ENCODE results near the gene PTPN1. TPM values are rescaled to one million over a fixed set of nuclear protein-coding genes. Genes with fewer than 3 reads are reported as not detected.

PTPN1 gene
- total RNA-seq, 1 donor from 2014 or later = 15.9 TPM

DNA sequence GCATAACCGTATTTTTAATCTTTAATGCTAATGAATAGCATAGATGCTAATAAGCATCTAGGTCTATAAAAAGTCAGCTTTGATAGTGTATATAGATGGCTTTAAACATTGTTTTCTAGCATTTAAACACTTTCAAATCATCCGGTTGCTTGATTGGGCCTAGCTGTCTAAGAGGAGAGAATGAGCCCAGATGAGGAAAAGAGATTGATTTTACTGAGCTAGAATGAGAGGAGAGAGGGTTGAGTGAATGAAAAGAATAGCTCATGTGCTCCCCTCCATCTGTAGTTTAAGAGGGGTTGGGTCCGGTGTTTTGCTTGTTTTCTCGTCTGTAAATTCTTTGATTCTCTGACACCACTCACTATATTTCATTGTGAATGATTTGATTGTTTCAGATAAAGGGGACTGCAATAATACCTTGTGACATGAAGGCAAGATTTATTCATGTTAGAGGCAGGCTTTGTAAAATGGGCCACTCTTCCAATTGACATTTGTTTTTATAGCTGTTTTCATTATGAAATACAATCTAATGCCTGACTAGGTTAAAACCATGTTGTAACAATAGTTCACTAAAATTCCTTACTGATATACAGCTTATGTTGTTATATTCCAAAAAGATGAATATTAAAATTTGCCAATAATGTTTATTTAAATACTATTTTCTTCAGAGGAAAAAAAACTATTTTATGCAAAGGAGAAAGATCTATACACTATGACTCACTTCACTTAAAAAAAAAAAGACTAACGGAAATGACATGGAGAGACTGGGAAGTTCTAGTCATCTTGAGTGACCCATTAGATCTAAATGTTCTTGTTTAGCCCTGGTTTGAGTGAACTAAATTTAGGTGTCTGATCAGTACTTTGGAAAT, 3.2 kb downstream of the PTPN1 start:
- DNase-seq = no peak

DNA sequence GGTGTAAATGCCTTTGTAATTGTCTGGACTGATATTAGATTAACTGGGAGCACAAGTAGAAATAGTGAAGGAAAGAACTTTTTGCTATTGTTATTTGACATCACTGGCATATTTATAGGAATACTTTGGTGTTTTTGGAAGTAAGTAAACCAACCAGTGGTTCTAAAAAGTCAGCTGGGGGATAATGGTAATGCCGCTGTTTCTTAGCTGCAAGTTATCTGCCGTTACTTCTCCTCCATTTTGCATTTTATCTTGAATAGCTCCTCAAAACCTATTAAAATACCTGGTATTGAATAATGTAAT, 3.8 kb downstream of the PTPN1 start:
- no peak for DNase-seq

DNA sequence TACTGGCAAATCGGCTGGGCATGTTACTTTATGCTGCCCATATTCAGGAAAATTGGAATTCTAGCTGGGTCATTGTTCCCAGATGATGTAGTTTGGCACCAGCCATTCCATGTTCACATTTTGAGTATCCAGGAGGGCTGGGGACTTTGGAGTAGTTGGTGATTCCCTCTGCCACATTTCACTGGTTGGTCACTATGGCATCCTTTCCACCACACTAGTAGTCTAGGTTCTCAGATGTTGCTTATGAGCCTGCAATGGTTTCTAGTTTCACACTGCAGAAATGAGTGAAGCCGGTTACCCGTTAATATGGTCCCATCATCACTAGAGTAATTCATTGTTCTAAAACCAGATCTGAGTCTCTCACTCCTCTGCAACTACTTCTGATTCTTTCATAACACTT, 4.6 kb downstream of the PTPN1 start:
- no peak for DNase-seq

DNA sequence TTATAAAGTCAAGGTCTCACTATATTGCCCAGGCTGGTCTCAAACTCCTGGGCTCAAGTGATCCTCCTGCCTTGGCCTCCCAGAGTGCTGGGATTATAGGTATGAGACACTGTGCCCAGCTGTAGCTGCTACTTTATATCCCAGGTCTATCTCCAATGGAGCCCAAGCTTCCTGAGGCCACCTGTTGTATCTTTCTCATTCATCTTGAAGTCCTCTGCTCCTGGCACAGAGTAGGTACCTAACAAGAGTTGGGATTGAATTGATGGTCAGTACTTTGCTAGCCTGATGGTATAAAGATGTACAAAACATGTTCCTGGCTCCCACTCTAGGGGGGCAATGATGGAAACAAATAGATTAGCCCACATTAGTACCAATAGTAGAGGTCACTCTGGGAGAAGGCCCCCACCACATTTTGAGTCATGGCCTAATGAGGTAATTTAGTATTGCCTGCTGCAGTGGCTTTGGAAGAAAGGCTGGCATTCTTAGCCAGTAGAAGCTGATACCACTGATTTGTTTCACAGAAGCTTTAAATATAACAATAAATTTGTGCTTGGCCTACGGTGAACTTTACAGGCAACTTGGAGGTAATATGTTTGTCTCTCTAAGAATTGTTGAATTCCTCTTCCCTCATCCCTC, 5.4 kb downstream of the PTPN1 start:
- no peak for DNase-seq

DNA sequence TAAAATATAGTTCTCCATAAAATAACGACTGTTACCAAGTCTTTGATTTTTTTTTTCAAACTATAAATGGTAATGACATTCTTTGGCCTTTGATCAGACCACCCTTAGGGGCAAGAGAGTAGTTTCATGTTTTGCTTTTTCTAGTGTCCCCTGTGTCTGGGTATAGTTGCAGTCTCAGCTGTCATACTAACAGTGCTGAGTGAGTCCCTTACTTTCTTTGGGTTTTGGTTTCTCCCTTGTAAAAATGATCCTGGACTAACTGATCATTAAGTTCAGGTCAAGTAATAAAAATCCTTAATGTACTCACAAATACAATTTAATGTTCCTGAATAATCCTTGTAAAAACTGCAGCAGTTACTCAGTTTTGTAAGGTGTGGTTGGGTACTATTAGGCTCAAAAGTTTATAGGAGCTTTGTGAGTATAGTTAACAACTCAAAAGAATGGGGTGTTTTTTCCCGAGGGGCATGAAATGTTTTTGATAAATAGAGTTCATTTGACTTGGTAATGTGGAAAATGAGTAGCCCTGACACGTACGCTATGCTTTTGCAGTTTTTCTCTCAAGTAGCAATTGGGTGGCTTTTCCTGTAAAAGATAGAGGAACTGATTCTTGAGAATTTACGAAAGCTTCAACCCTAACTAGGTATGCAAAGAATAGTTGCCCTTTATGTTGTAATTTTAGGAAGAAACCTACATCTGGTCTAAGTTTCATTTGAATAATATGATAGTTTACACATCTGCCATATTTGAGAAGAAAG, 6.2 kb downstream of the PTPN1 start:
- no peak for DNase-seq

DNA sequence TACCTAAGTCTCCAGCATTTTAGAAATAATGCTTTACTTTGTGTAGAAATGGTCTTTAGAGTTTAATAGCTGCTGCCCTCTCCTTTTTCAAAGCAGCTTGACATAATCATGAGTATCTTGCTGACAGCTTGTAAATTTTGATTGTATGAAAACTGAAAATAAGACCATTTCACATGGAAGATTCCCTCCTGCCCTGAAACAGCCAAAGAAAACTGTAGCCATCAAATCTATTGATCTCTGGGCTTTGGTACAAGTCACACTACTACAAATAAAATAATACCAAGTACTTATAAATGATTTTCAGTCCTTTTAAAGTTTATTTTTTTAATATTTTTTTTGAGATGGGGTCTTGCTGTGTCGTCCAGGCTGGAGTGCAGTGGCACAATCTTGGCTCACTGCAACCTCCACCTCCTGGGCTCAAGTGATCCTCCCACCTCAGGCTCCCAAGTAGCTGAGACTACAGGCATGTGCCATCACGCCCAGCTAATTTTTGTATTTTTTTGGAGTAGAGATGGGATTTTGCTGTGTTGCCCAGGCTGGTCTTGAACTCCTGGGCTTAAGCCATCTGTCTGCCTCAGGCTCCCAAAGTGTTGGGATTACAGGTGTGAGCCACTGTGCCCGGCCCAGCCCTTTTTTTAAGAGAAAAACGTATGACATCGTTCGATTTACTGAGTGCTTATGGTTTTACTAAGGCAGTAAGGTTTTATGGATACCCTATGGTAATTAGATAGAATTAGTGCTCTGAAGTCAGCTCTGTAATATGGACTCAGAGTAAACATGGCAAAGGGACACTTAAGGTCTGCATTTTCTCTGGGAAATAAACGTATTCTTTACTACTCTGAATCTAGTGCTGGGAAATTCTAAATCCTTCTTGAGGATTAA, 7.0 kb downstream of the PTPN1 start:
- no peak for DNase-seq

DNA sequence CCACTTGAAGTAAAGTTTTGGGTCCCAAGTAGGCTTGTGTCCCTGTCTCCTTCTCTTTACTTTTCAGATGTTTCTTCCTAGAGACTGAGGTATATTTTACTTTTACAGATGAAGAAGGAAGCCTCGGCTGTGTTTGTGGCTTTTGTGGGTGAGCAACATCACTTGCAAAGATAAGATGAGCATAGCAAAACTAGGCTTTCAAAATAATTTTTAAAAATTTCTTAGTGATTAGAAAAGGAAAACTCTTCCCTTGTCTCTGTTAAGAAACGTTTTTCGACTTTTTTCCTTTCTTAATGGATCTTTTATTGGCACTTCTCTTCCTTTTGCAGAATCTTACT, 7.6 kb downstream of the PTPN1 start:
- no peak for DNase-seq

DNA sequence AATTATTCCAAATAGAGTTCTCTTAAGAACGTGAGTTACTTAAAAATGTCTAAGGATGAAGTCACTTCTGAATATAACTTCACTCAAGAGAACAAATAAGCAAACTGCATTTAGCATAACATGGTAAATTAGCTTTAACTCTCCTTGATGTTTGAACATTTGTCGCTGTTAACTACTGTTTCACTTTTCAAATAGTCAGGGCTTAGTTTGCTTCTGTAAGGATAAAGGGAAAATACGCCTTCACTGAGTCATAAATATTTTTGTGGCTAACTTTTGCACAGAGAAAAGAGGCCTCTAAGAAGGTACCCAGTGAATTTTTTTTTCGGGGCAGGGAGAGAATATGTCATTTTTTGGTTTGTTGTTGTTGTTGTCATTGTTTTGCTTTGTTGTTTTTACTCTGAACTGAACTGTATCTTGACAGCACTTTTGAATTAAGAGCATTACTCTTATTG, 8.1 kb downstream of the PTPN1 start:
- no peak for DNase-seq

DNA sequence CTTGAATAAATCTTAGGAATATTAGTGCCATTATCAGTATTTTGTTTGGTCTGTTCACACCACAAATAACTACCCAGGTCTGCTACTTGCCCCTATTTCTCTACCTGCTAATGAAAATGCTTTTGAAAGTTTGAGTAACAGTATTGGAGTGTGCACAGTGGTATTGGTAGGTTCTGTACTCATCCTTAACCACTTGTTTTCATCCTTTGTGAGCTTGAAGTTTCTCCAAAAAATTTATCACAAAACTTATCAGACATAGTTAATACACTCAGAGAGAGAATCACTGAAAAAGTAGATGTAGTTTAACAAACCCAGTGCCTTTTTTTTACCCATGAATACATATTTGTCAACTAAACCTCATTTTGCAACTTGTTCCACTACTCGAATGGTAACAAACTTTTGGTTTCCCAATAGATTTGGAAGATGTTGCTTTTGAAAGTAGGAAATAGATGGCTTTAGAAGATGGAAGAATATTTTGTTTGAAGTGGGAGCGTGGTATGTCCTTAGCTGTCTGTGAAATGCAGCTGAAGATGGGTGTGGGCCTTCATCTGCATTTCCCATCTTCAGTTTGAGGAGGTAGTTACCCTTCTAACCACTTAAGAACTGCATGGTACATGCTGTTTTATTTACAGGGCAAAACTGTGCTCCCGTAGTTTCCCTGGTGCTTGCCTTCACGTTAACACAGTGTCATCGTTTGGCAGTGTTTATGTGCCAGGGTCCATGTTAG, 9.0 kb downstream of the PTPN1 start:
- DNase-seq = no peak

DNA sequence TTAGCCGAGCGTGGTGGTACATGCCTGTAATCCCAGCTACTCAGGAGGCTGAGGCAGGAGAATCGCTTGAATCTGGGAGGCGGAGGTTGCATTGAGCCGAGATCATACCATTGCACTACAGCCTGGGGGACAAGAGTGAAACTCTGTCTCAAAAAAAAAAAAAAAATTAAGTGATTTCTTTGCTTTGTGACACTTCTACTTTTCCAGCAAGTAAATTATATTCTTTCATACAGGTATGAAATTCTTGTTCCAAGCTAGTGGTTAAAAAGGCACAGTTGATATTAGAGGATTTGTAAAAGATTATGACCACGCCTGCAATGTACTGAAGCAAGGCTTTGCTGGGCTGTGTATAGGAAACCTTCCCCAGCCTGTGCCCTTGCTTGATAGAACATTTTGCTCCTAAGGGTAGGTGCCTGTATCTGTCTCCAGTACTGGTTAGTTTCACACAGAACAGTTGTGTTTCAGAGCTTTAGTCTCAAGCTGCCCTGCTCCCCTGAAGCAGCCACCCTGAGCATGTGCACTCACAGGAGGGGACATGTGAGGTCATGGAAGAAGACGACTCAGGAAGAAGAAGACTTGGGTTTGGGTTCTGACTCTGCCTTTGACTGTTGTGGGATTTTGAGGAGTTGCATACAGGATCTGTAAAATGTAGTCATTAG, 10.2 kb downstream of the PTPN1 start:
- no peak for DNase-seq

DNA sequence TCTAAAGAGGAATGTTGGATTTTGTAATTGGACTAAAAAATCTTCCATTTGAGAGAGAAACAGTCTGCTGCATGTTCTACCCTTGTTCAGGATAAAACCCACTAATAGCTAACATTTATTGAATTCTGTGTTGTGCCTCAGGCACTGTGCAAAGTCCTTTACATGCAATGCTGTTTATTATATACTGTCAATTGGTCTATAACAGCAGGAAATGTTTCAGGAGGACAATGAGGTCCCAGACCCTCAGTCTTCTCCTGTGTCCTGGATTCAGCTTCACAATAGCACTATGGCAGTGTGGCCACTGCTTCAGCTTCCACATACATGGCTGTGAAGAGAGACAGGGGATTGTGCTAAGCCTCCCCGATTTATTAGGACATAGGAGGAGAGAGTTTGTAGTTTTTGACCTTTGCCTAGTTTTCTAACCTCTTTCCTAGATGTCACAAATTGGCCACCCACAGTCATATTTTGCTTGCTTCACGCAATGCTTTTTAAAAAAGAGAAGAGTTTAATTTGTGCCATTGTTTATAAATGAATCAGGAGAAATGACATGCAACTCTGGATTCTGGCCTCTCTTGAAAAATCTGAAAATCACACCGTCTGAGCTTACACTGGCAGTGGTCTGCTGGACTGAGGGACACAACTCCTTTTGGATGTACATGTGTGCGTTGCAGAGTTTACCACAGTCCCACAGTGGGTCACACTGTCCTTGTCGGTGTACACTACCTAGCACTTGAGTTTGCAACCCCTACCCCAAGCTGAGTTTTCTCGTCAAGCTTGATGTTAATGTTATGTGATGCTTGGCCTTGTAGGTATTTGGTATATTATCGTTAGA, 11.3 kb downstream of the PTPN1 start:
- no peak for DNase-seq

DNA sequence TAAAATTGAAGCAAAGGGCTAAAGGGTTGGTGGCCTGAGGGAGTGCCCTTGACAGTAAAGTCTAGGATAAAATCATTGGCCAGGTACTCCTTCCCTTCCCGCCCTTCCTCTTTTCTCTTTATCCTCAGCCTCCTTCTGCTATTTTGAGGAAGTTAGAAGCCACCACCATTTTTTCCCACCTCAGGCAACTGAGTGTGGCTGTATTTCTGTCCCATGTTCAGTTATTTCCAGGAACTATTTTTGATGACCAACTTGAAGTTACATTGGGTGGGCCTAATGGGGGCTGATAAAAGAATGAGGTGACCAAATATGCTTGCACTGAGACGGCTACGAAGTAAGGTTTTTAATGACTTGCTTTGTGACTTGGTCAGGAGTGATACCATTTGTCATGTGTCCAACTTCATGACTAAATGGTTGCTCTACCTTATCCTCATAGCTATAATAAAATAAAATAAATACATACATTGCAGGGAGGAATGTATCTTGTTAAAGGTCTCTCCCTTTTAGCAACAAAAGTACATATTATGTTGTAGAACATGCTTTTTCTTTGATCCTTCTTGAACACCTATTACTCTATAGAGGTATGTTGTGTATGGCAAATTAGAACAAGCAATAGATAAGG, 12.0 kb downstream of the PTPN1 start:
- DNase-seq = no peak

DNA sequence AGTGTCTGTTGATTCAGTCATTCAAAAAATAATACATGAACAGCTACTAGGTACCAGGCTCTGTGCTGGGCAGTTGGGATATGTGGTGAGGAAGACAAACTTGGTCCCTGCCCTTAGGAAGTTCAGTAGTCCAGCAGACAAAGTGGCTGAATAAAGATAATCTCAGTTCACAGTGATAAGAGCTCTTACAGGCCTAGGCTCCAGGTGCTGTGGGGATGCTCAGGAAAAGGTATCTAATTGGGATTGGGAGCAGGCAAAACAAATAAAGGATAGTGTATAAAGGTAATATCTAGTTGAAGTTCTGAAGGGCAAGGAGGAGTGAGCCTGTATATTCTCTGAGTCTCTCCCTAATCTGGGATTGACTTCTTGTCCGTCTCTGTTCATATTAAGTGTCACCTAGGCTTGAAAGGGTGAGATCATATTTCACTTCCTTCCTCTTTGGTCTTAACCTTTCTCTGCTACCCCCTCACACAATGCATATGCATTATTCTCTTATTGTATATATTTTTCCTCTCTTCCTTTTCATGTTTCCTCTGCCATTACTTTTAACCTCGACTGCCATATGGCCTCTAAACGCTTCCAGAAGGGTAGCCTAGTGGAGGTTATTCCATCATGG, 13.5 kb downstream of the PTPN1 start:
- no peak for DNase-seq

DNA sequence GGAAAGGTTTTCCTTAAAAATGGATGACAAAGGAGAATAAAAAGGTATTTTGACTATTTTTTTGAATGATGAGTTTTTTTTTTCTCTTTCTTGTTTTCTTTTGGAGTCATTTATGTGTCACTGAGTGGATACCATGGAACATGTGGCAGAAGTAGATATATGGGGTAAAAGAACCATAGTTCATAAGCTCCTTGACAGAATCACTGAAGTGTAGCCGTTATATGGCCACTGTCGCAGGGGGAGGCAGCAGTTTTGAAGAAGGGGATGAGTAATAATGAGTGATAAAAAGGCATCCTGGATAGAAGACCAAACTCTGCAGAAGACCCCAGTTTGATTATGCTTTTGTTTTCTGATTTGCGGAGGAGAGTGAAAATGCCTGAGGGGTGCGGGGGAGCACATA, 15.5 kb downstream of the PTPN1 start:
- no peak for DNase-seq

DNA sequence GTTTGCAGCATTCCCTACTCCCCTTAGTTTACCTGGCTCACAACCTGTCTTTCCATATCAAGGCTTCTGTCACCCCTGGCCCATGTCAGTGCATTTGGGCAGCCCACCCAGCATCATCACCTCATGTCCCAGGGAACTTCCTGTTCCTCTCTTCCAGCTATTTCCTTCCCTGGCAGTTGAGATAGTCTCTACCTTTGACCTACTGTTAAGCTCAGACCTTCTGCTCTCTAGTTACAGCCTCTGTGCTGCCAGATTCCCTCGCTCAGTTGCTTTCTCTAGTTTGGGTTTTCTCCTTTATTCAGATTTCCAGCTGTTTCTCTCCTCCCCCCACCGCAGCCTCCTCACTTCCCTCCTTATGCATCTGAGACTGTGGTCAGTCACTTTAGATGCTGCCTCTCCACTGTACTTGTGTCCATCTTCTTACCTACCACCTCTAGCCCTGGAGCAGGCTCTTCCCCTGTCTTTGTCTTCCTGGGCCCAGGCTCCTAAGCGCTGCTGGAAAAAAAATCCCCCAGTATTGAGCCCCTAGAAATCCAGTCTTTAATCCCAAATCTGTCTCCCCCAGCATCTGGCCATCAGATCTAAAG, 16.3 kb downstream of the PTPN1 start:
- no peak for DNase-seq

DNA sequence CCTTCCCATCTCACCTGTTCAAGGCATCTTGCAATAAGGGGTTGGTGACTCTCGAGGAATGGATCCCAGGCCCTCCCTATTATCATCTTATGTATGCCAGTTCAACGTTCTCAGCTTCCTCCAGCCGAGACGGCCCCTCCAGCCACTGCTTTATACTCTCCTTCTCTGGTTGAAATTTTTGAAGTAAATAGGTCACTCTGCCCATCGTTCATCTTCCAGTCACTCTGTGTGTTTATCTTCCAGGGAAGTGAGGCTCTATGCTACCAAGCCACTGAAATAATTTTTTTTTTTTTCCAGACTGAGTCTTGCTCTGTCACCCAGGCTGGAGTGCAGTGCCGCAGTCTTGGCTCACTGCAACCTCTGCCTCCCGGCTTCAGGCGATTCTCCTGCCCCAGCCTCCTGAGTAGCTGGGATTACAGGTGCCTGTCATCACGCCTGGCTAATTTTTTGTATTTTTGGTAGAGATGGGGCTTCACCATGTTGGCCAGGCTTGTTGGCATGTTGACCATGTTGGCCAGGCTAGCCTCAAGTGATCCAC, 17.0 kb downstream of the PTPN1 start:
- DNase-seq = no peak

DNA sequence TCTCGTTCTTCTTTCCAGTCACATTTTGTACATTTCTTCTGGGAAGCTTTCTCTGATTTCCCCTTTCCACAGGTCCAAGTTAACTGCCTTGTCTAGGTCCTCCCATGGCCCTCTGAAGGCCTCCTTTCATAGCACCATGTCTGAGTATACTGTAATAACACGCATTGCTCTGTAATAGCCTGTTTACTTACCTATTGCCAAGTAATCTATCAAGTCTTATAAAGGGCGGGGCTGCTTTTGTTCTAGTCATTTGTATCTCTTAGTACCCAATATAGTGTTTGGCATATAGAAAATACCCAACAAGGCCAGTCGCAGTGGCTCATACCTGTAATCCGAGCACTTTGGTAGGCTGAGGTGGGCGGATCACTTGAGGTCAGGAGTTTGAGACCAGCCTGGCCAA, 17.9 kb downstream of the PTPN1 start:
- no peak for DNase-seq

DNA sequence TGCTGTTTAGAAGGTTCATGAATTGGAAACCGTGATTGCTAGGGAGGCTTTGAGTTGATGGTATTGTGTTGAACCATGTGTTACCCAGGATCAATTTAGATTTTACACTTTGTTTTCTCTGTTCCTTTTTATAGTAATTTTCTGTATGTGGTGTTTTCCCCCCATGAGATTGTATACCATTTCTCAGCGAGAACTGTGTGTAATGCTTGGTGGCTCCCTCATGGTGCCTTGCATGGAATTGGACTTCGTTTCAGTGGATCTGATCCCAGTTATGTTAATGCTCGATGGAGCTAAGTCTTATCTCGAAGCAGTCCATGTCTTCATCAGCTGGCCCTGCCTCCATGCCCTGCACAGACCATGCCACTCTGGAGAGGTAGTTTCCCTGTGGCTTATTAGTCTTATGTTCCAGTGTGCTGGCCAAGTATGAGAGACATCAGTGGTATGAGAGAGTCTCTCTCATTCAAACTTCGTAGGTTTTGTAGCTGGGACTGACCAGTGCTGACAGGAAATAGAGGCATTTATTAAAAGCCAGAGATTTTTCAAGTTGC, 18.7 kb downstream of the PTPN1 start:
- DNase-seq = no peak
